Esophagus muscularis mucosa (tissue), 4 donors: ENCODE measurements around the gene C21orf58.

Experiments
- CTCF ChIP-seq, 3 experiments: fragments of 200-600 bp in 2 of 3; fragments of 450-650 bp in 1 of 3; sonication (generic) in 2 of 3; IDR thresholded peaks; one replicate each; pipeline ENCODE4 v1.5.1; 2017 to 2019; ENCODE audit warnings: antibody characterized with exemption in 3 of 3, mild to moderate bottlenecking in 2 of 3, moderate library complexity in 1 of 3
- EP300 ChIP-seq: sonication (generic); formaldehyde crosslinking; IDR thresholded peaks from one replicate; pipeline ENCODE4 v1.6.1; 2017; ENCODE audit warnings: antibody characterized with exemption
- POLR2A ChIP-seq: fragments of 450-650 bp; IDR thresholded peaks from one replicate; pipeline ENCODE4 v1.6.1; 2017; ENCODE audit warnings: antibody characterized with exemption, moderate library complexity, mild to moderate bottlenecking, low read depth
- POLR2AphosphoS5 ChIP-seq, 2 donors: sonication (generic); formaldehyde crosslinking; IDR thresholded peaks; one replicate each; pipeline ENCODE4 v1.6.1; 2017; ENCODE audit warnings: antibody characterized with exemption in 2 of 2

GRCh38 chr21:46304437-46304836, 19.2 kb downstream of the C21orf58 start:
- no peak for TF ChIP-seq POLR2A
- TF ChIP-seq CTCF (IDR thresholded peaks at IDR 0.05): no peak
- TF ChIP-seq POLR2AphosphoS5 (IDR thresholded peaks at IDR 0.05): no peak
- no peak for TF ChIP-seq EP300
